RWPE2 (cell line): Measurements from ENCODE around the gene TRAK1.

Source experiments
- ATAC-seq: fragments of 200-7000 bp; cut with Tn5 transposase; 3 replicates; pipeline ENCODE4 v1.9.1; 2021; ENCODE audit warnings: low read depth
- DNase-seq: peaks from one replicate; pipeline ENCODE4 v3.0.0-alpha.2; 2020; ENCODE audit warnings: low spot score
- H3K27ac ChIP-seq: fragments of 450-650 bp; 2 replicates; pipeline ENCODE4 v1.5.1; 2017; ENCODE audit warnings: mild to moderate bottlenecking; ENCODE audit not compliant: poor library complexity, severe bottlenecking
- H3K27me3 ChIP-seq: fragments of 250-450 bp; sonication (Bioruptor Pico); 2 replicates; pipeline ENCODE4 v1.5.1; 2021; ENCODE audit warnings: mild to moderate bottlenecking, moderate library complexity; ENCODE audit not compliant: insufficient read depth, poor library complexity, severe bottlenecking
- H3K36me3 ChIP-seq: fragments of 250-450 bp; sonication (Bioruptor Pico); 2 replicates; pipeline ENCODE4 v1.5.1; 2020; ENCODE audit warnings: low read depth, mild to moderate bottlenecking, moderate library complexity
- H3K4me1 ChIP-seq: fragments of 250-450 bp; sonication (Bioruptor Pico); 2 replicates; pipeline ENCODE4 v1.5.1; 2021; ENCODE audit warnings: mild to moderate bottlenecking, moderate library complexity; ENCODE audit not compliant: insufficient read depth, poor library complexity, severe bottlenecking
- H3K4me3 ChIP-seq: fragments of 250-450 bp; sonication (Bioruptor Pico); 2 replicates; pipeline ENCODE4 v1.5.1; 2021; ENCODE audit warnings: mild to moderate bottlenecking, moderate library complexity; ENCODE audit not compliant: severe bottlenecking
- H3K9me3 ChIP-seq: fragments of 250-450 bp; sonication (Bioruptor Pico); 2 replicates; pipeline ENCODE4 v1.5.1; 2021; ENCODE audit warnings: mild to moderate bottlenecking, moderate library complexity; ENCODE audit not compliant: severe bottlenecking
- CTCF ChIP-seq: fragments of 450-650 bp; IDR thresholded peaks from one replicate; pipeline ENCODE4 v1.5.1; 2017; ENCODE audit warnings: mild to moderate bottlenecking, moderate library complexity; ENCODE audit not compliant: poor library complexity, severe bottlenecking

The TRAK1 gene

DNA sequence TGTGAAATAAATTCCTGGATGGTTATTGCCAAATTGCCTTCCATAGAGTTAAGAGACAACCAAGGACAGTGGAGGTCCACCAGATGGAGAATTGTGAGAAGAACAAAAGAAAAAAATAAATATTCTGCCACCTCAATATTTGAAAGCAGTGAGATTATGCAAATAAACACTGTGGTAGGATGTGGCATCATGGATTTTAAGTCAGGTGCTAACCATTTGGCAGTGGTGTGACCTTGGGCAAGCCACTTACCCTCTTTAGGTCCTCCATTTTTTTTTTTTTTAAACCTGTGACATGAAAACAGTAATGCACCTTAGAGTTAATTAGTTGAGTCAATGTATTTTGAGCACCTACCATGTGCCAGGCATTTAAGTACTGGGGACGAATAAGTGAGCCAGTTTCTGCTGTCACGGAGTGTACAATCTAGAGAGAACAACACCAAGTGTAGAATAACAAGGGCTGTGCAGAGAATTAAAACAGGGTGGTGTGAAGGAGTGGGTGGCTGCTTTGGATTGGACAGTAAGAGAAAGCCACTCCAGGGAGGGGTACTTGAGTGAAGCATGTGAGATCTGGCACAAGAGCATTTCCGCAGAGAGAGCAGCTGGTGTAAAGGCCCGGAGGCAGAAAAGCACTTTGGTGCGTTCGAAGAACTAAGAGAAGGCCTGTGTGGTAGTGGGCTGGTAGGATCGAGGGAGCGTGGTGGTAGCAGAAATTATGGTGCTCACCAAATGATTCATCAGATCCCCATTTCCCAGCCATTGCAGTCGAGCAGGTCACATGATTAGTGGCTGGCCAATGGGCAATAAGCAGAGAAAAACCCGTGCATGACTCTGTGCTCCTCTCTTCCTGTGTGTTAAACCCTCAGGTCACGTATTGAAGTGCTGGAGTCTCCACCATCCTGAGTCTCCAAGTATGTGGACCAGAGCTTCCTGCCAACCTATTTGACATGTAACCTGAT lies 135.6 kb downstream of the TRAK1 start:
- H3K4me3 ChIP-seq: no peak overlapping the region
- no peak for TF ChIP-seq CTCF
- no peaks in the 10 kb centered on the region for H3K9me3 ChIP-seq
- no peaks in the 10 kb centered on the region for H3K27me3 ChIP-seq
- no peak overlapping the region for H3K27ac ChIP-seq
- ATAC-seq: 0 out of 3 replicates have a peak, but pooled peaks have one; percentile 24
- H3K36me3 ChIP-seq: peaks cover 10% of the 10 kb centered on the region
- H3K4me1 ChIP-seq: no peaks in the 10 kb centered on the region
- no peak for DNase-seq

DNA sequence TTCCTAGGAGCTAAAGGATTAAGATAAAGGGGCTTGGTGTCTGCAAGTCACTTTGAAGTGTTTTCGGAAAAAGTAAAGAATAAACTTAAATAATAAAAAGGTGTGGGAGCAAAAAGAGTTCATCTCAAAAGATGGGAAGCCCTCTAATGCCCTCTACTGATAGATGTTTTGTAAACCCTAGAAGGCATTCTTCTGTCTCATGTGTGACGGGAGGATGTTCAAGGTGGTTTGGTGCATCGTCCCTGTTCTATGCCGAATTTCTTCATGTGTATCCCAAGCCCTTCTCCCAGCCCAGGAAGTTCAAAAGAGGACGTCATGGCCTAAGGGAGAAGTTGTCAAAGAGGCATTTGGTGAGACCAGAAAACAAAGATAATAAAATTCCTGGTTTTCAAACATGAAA lies 137.6 kb downstream of the TRAK1 start:
- no peak for DNase-seq
- ATAC-seq: peak; percentile 50; the same call in 2 of the 3 replicates

GRCh38 chr3:42229266-42229941 lies 138.2 kb downstream of the TRAK1 start:
- Histone ChIP-seq H3K27ac (no peak overlapping the region), H3K4me1 (no peaks in the 10 kb centered on the region), H3K9me3 (no peaks in the 10 kb centered on the region), H3K27me3 (no peaks in the 10 kb centered on the region), H3K4me3 (no peak overlapping the region), H3K36me3 (peaks cover 5% of the 10 kb centered on the region)
- ATAC-seq: peak; percentile 37
- no peak for TF ChIP-seq CTCF
- DNase-seq: no peak

More for the DNA sequence above, 137.6 kb downstream of the TRAK1 start:
- Histone ChIP-seq H3K4me3 (no peak overlapping the region), H3K4me1 (no peaks in the 10 kb centered on the region), H3K27ac (no peak overlapping the region), H3K27me3 (no peaks in the 10 kb centered on the region), H3K9me3 (no peaks in the 10 kb centered on the region), H3K36me3 (peaks cover 5% of the 10 kb centered on the region)
- peak; percentile 55 for TF ChIP-seq CTCF

GRCh38 chr3:42229942-42230688 lies 139.0 kb downstream of the TRAK1 start:
- H3K9me3 ChIP-seq: no peaks in the 10 kb centered on the region
- peak; percentile 76 for TF ChIP-seq CTCF
- no peak overlapping the region for H3K27ac ChIP-seq
- peaks cover 5% of the 10 kb centered on the region for H3K36me3 ChIP-seq
- H3K27me3 ChIP-seq: no peaks in the 10 kb centered on the region
- no peaks in the 10 kb centered on the region for H3K4me1 ChIP-seq
- DNase-seq (no peak), ATAC-seq (peak; percentile 63)
- H3K4me3 ChIP-seq: no peak overlapping the region
